SJSA1 (cell line): ENCODE measurements around the gene PCSK9. TPM values are rescaled to one million over a fixed set of nuclear protein-coding genes. Genes with fewer than 3 reads are reported as not detected.
A peak's percentile ranks its signal among the peaks of the same experiment; 100 is the strongest.

Experiments
- DNase-seq, 2 experiments: peaks; one replicate each; pipeline ENCODE4 v3.0.0-alpha.2; 2015 to 2020; ENCODE audit warnings: low spot score in 2 of 2, low read depth in 1 of 2
- H3K27ac ChIP-seq: fragments of 250-450 bp; sonication (Bioruptor Pico); 2 replicates; pipeline ENCODE4 v1.5.1; 2020; ENCODE audit warnings: mild to moderate bottlenecking, moderate library complexity
- H3K27me3 ChIP-seq: fragments of 250-450 bp; sonication (Bioruptor Pico); replicated peaks from 2 replicates; pipeline ENCODE4 v1.5.1; 2020; ENCODE audit warnings: mild to moderate bottlenecking, moderate library complexity
- H3K36me3 ChIP-seq: fragments of 250-450 bp; sonication (Bioruptor Pico); 2 replicates; pipeline ENCODE4 v1.5.1; 2020; ENCODE audit warnings: mild to moderate bottlenecking
- H3K4me1 ChIP-seq: fragments of 250-450 bp; sonication (Bioruptor Pico); replicated peaks from 2 replicates; pipeline ENCODE4 v1.6.1; 2021; ENCODE audit warnings: mild to moderate bottlenecking
- H3K4me3 ChIP-seq: fragments of 250-450 bp; sonication (Bioruptor Pico); 2 replicates; pipeline ENCODE4 v1.5.1; 2020; ENCODE audit warnings: mild to moderate bottlenecking
- H3K9me3 ChIP-seq: fragments of 250-450 bp; sonication (Bioruptor Pico); replicated peaks from 2 replicates; pipeline ENCODE4 v1.5.1; 2020; ENCODE audit warnings: mild to moderate bottlenecking
- total RNA-seq: library from RNA; depleted of rRNA; stranded (reverse); fragments of >200 nt; shearing (Covaris generic); gene quantifications from 2 replicates; pipeline ENCODE4 v1.2.3, GENCODE V29; 2014

The PCSK9 gene
- total RNA-seq, 1 experiment from 2014 or later: 0.03 TPM

DNA sequence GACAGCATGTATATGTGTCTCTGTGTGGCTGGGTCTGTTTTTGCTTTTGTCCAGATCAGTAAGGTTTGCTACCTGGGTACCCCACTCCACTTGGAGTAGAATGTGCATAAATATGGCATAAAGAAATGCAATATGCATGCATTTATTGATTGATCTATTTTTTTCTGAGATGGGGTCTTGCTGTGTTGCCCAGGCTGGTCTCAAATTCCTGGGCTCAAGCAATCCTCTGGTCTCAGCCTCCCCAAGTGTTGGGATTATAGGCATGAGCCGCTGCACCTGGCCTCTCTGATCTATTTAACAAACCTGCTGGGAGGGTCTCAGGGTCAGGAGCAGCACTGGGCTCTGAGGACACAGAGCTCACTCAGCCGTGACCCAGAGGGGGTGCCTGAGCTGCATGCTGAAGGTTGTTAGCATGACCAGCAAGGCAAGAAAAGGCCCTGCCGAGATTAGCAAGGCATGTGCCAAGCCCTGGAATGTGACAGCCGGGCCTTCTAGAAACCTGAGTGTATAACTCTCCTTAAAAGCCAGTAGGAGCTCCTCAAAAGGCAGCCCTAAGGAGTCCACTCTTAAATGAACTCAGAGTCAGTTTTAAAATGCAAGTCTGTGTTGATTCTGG, 22.5 kb downstream of the PCSK9 start:
- no peaks in the 10 kb centered on the region; the same call in 1 of the 2 replicates for H3K36me3 ChIP-seq
- peaks cover 12% of the 10 kb centered on the region; the same call in 1 of the 2 replicates for H3K4me1 ChIP-seq
- H3K9me3 ChIP-seq: no peaks in the 10 kb centered on the region
- no peak overlapping the region for H3K27ac ChIP-seq
- no peak for DNase-seq
- no peak overlapping the region for H3K4me3 ChIP-seq
- no peaks in the 10 kb centered on the region for H3K27me3 ChIP-seq

DNA sequence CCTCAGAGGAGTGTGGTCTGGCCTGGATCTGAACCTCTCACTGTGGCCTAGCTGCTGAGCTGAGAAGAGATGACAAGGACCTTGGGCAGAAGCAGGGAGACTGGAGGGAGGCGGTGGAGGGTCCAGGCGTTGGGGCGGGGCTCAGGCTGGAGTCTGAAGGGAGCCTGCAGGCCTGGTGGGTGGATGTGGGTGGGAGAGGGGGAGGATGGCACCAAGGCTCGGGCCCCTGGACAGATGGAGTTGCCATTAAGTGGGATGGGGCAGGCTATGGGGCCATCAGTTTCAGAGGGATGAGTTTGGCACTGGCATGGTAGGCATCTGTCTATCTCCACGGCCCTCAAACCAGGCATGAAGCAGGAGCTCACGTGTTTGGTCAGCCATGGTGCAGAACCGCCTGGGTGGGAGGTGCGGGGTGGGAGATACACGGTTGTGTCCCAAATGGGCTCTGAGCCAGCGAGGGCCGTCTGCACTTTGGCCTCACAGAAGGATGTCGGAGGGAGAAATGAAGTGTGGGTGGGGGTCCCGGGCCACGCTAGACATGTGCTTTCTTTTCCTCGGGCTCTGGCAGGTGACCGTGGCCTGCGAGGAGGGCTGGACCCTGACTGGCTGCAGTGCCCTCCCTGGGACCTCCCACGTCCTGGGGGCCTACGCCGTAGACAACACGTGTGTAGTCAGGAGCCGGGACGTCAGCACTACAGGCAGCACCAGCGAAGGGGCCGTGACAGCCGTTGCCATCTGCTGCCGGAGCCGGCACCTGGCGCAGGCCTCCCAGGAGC, 23.6 kb downstream of the PCSK9 start:
- no peak overlapping the region for H3K27ac ChIP-seq
- no peak for DNase-seq
- H3K9me3 ChIP-seq: no peaks in the 10 kb centered on the region
- H3K27me3 ChIP-seq: no peaks in the 10 kb centered on the region
- H3K4me3 ChIP-seq: no peak overlapping the region
- H3K36me3 ChIP-seq: peaks cover 9% of the 10 kb centered on the region
- peaks cover 12% of the 10 kb centered on the region; the same call in 1 of the 2 replicates for H3K4me1 ChIP-seq

DNA sequence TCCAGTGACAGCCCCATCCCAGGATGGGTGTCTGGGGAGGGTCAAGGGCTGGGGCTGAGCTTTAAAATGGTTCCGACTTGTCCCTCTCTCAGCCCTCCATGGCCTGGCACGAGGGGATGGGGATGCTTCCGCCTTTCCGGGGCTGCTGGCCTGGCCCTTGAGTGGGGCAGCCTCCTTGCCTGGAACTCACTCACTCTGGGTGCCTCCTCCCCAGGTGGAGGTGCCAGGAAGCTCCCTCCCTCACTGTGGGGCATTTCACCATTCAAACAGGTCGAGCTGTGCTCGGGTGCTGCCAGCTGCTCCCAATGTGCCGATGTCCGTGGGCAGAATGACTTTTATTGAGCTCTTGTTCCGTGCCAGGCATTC, 24.2 kb downstream of the PCSK9 start:
- H3K9me3 ChIP-seq: no peaks in the 10 kb centered on the region
- no peak for DNase-seq
- no peaks in the 10 kb centered on the region for H3K27me3 ChIP-seq
- peaks cover 14% of the 10 kb centered on the region for H3K36me3 ChIP-seq
- H3K27ac ChIP-seq: no peak overlapping the region
- no peak overlapping the region for H3K4me3 ChIP-seq
- H3K4me1 ChIP-seq: peaks cover 12% of the 10 kb centered on the region; the same call in 1 of the 2 replicates

DNA sequence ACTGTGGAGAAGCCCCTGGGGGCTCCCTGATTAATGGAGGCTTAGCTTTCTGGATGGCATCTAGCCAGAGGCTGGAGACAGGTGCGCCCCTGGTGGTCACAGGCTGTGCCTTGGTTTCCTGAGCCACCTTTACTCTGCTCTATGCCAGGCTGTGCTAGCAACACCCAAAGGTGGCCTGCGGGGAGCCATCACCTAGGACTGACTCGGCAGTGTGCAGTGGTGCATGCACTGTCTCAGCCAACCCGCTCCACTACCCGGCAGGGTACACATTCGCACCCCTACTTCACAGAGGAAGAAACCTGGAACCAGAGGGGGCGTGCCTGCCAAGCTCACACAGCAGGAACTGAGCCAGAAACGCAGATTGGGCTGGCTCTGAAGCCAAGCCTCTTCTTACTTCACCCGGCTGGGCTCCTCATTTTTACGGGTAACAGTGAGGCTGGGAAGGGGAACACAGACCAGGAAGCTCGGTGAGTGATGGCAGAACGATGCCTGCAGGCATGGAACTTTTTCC, 24.8 kb downstream of the PCSK9 start:
- H3K4me1 ChIP-seq: peaks cover 12% of the 10 kb centered on the region; the same call in 1 of the 2 replicates

DNA sequence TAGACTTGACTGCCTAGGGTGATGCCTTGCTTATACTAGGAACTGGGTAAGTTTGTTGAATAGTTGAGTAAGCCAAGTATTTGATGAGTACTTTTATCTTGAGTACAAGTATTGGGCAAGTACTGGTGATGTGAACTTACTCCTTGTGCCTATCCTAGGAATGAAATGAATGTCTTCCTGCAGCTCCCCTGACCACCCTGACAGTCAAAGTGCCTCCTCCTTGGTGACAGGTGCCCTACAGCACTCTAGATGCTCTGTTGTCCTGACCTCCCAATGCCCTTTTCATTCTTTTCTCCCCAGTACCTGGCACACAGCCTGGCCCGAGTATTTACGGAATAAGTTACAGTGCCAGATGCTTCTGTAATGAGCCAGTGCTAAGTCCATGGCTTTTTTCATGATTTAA, 25.5 kb downstream of the PCSK9 start:
- no peak overlapping the region for H3K27ac ChIP-seq
- H3K9me3 ChIP-seq: no peaks in the 10 kb centered on the region
- H3K4me3 ChIP-seq: no peak overlapping the region
- H3K36me3 ChIP-seq: peaks cover 24% of the 10 kb centered on the region
- peaks cover 12% of the 10 kb centered on the region; the same call in 1 of the 2 replicates for H3K4me1 ChIP-seq
- DNase-seq: peak in 1 of 2 experiments; percentile 7
- H3K27me3 ChIP-seq: no peaks in the 10 kb centered on the region

More for the DNA sequence above, 24.8 kb downstream of the PCSK9 start:
- no peak for DNase-seq
- Histone ChIP-seq H3K4me3 (no peak overlapping the region), H3K27ac (no peak overlapping the region), H3K27me3 (no peaks in the 10 kb centered on the region), H3K9me3 (no peaks in the 10 kb centered on the region), H3K36me3 (peaks cover 20% of the 10 kb centered on the region)

DNA sequence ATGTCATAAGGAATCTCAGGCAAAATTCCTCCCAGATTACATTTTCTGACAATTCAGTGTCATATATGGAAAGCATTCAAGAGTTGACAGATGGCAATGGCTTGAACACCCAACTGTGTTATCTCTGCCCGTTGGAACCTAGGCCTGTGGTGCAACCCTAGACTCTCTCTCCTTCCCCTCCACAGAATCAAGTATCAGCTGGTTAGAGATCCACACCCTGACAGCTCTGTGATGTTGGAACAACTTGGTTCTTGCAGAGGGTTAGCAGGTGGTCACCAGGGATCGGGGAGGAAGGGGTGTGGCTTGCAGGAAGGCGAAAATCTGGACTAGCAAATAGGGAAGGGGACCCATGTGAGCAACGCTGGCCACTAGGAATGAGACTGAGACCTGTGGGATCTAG, 26.3 kb downstream of the PCSK9 start:
- Histone ChIP-seq H3K27me3 (no peaks in the 10 kb centered on the region), H3K36me3 (peaks cover 32% of the 10 kb centered on the region), H3K9me3 (no peaks in the 10 kb centered on the region), H3K27ac (no peak overlapping the region), H3K4me3 (no peak overlapping the region), H3K4me1 (peaks cover 12% of the 10 kb centered on the region; the same call in 1 of the 2 replicates)
- DNase-seq: no peak

DNA sequence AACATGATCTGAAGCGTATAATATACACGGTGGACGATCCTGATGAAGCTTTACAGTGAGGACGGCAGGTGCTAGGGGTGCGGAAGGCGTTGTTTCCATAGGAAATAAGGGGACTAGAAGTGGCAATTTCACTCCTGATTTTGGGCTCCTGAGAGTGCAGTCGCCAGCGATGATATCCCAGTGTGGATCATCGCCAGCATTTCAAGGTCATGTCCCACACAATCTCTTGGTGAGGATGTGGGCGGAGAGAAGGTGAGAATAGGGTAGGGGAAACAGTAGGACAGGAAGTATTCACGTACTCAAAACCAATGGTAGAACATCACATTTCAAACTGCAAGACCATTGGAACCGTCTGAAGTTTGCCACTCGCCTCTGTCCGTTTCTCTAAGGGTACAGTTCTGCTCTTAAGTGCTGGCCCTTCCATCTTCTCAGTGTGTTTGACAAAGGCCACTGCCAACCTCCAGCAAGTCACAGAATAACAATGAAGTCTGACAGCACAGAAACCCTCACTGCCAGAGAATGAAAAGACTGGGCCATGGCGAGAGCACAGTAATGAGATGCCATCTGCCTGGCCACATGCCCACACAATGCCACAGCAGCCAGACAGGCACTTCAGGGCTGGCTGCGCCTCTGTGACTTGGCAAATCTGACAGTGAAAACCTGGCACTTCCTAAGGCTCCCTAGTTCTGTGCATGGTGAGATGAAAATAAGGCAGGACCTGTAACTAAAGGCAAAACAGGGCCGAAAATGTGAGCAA, 27.9 kb downstream of the PCSK9 start:
- no peaks in the 10 kb centered on the region for H3K9me3 ChIP-seq
- peaks cover 12% of the 10 kb centered on the region; the same call in 1 of the 2 replicates for H3K4me1 ChIP-seq
- H3K4me3 ChIP-seq: no peak overlapping the region
- H3K36me3 ChIP-seq: peaks cover 47% of the 10 kb centered on the region
- DNase-seq: no peak
- no peaks in the 10 kb centered on the region for H3K27me3 ChIP-seq
- no peak overlapping the region for H3K27ac ChIP-seq

DNA sequence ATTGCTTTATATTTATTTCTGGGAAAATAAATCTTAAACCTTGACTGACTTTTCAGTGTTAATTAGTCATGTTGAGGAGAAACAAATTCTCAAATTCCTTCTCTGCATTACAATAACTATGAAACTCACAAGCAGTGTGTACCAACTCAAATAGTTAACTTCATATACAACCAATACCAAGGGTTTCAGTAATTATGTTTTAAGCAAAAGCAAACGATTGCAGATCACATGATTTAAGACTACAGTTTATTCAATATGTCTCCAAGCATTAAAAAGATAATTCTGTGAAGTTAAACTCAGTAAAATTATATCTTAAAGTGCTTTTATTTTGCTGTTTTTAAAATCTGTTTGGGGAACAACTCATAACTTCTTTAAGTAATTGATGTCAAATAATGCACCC, 28.6 kb downstream of the PCSK9 start:
- Histone ChIP-seq H3K4me3 (no peak overlapping the region), H3K36me3 (peaks cover 55% of the 10 kb centered on the region), H3K9me3 (no peaks in the 10 kb centered on the region), H3K27me3 (no peaks in the 10 kb centered on the region), H3K4me1 (peaks cover 12% of the 10 kb centered on the region; the same call in 1 of the 2 replicates), H3K27ac (no peak overlapping the region)
- DNase-seq: no peak

DNA sequence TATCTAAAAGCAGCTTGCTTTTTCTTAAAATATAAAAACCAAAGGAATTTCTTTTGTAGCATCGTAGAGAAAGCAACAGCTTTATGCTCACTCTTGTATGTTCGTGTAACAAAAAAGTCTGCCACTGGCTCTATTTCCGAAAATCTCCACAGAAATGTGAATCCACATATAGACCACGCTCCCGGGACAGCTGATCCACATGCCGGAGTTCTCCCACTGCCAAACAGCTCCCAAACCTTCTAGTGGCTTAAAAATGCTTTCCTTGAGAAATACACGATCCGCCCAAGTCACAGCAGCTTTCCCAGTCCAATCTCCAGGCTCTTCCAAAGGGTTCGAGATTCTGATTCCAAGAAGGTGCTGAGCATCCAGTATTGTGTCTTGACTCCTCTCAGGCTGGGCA, 29.3 kb downstream of the PCSK9 start:
- Histone ChIP-seq H3K36me3 (peaks cover 62% of the 10 kb centered on the region), H3K27me3 (no peaks in the 10 kb centered on the region), H3K27ac (no peak overlapping the region), H3K4me3 (no peak overlapping the region), H3K9me3 (no peaks in the 10 kb centered on the region), H3K4me1 (peaks cover 12% of the 10 kb centered on the region; the same call in 1 of the 2 replicates)
- DNase-seq: no peak

DNA sequence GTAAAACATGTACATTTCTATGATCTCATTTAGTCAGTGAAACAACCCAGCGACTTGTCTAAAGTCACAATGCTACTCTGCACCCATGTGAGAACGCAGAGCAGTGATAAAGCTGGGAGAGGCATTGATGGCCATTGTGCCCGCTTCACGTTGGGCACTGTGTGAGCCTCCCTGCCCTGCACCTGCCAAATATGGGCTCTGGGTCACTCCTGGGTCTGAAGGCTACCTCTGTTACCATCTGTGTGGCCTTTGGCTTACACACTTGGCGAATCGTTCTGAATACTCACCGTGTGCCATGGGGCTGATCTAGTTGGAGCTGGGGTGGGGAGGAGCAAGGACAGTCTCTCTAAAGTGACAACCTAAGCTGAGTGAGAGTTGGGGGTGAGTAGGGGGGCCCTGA, 29.9 kb downstream of the PCSK9 start:
- H3K4me3 ChIP-seq: no peak overlapping the region
- H3K27ac ChIP-seq: no peak overlapping the region
- peaks cover 68% of the 10 kb centered on the region for H3K36me3 ChIP-seq
- H3K9me3 ChIP-seq: no peaks in the 10 kb centered on the region
- peaks cover 12% of the 10 kb centered on the region; the same call in 1 of the 2 replicates for H3K4me1 ChIP-seq
- no peak for DNase-seq
- H3K27me3 ChIP-seq: no peaks in the 10 kb centered on the region

DNA sequence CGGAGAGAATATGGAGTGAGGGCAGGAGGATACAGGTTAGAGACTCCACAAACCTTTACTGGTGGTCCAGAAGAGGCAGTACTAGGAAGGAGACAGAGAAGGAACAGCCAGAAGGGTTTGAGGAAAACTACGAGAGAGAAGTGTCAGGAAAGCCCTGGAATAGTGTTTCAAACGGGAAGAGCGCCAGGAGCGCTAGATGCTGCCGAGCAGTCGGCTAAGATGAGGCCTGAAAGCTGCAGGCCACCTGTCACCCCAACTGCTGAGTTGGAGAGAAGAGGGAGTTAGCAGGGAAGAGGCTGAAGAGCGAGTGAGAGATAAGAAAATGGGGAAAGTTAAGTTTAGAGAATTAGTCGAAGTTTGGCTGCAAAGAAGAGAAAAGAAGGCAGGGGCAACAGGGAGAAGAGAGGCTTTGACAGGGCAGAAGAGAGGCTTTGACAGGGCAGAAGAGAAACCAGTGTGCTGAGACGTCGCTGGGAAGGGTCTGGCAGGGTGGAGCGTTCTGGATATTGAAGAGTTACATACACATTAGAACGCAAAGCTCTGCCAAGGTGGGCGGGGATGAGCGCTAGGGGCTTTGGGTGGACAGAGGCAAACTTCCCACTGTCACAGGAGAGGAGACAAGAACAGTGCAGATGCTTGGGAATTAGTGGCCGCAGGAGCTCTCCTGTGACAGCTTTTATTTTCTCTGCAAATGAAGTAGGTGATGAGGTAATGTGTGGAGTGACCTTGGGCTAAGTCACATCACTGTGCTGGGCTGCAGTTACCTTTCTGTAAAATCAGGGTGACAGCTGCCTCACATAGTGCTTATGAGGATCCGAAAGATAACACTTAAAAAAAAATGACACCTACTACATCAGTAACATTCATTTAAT, 31.2 kb downstream of the PCSK9 start:
- no peaks in the 10 kb centered on the region for H3K27me3 ChIP-seq
- no peak overlapping the region for H3K27ac ChIP-seq
- DNase-seq: no peak
- H3K36me3 ChIP-seq: peaks cover 78% of the 10 kb centered on the region
- no peaks in the 10 kb centered on the region; the same call in 1 of the 2 replicates for H3K4me1 ChIP-seq
- no peaks in the 10 kb centered on the region for H3K9me3 ChIP-seq
- no peak overlapping the region for H3K4me3 ChIP-seq

DNA sequence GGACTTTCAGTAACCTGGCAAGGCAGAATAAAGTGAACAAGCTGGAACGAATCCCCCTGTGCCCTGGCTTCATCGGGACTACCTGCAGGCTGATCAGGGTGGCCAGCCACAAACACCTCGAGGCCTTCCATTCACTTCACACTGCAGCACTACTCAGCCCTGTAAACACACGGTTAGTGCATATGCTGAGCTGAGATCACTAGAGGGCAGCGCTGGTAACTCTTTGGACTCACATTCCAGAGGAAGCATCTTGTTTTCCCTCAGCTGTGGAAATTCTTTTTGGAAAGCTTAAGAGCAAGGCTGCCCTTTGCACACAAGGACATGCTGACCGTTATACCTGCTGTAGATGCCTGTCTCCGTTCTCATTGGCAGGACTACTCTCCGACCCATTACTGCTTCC, 32.1 kb downstream of the PCSK9 start:
- H3K4me1 ChIP-seq: no peaks in the 10 kb centered on the region
- no peaks in the 10 kb centered on the region for H3K27me3 ChIP-seq
- H3K27ac ChIP-seq: no peak overlapping the region
- DNase-seq: peak in 1 of 2 experiments; percentile 19
- H3K4me3 ChIP-seq: no peak overlapping the region
- peaks cover 85% of the 10 kb centered on the region for H3K36me3 ChIP-seq
- no peaks in the 10 kb centered on the region for H3K9me3 ChIP-seq
